GM12865 (cell line): ENCODE measurements around the gene TBC1D14.

Experiments used
- DNase-seq: peaks from one replicate; pipeline ENCODE4 v3.0.0; 2010; ENCODE audit warnings: low read depth
- H3K4me3 ChIP-seq: 2 replicates; pipeline ENCODE4 v1.5.1; 2011; ENCODE audit warnings: mild to moderate bottlenecking, low read depth, low read length, control low read depth
- TF ChIP-seq, protein P1 (sequence below): IDR thresholded peaks from 2 replicates; pipeline ENCODE4 v1.5.1; 2011; ENCODE audit warnings: low read length, control low read depth, low read depth, inconsistent platforms; ENCODE audit not compliant: insufficient read depth; ENCODE audit errors: missing control alignments

TBC1D14 gene

DNA sequence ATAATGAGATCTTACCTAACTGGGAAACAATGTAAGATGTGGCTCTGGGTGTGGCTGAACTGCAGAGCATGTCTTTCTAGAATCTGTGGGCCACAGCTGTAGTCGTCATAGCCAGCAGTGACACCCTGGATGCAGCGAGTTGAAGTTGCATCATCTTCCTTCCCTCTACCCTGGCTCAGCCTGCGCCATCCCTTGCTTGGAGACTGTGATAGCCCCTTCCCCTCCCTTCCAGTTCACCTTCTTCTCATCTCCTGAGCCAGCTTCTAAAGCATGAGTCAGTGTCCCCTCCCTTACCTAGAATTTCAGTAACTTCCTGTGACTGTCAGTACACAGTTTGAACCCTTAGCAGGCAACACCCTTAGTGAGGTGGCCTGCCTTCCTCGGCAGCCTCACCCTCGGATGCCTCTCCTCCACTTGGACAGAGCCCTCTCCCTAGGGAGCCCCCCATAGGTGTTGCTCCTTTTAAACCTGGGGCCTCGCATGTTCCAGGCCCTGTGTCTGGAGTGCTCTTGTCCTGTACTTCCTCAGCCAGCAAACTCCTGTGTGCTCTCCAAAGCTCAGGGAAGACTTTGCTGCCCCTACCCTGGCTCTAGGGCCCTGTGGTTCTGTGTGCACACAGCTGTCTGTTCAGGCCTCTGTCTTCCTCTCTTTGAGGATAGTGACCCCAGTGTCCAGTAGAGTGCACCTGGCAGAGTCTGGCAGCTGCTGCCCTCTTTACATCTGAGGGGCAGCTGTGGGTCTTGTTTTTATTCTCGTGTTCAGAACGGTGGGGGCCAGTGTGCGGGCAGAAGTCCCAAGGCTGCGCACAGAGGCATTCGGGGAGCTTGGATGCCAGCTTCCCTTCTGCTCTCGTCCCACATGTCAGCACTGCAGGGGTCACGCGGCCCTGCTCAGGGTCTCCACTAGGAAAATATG is 89.8 kb downstream of the TBC1D14 start:
- DNase-seq: no peak
- TF ChIP-seq, protein P1, sequence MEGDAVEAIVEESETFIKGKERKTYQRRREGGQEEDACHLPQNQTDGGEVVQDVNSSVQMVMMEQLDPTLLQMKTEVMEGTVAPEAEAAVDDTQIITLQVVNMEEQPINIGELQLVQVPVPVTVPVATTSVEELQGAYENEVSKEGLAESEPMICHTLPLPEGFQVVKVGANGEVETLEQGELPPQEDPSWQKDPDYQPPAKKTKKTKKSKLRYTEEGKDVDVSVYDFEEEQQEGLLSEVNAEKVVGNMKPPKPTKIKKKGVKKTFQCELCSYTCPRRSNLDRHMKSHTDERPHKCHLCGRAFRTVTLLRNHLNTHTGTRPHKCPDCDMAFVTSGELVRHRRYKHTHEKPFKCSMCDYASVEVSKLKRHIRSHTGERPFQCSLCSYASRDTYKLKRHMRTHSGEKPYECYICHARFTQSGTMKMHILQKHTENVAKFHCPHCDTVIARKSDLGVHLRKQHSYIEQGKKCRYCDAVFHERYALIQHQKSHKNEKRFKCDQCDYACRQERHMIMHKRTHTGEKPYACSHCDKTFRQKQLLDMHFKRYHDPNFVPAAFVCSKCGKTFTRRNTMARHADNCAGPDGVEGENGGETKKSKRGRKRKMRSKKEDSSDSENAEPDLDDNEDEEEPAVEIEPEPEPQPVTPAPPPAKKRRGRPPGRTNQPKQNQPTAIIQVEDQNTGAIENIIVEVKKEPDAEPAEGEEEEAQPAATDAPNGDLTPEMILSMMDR: no peak
- no peak overlapping the region for H3K4me3 ChIP-seq

DNA sequence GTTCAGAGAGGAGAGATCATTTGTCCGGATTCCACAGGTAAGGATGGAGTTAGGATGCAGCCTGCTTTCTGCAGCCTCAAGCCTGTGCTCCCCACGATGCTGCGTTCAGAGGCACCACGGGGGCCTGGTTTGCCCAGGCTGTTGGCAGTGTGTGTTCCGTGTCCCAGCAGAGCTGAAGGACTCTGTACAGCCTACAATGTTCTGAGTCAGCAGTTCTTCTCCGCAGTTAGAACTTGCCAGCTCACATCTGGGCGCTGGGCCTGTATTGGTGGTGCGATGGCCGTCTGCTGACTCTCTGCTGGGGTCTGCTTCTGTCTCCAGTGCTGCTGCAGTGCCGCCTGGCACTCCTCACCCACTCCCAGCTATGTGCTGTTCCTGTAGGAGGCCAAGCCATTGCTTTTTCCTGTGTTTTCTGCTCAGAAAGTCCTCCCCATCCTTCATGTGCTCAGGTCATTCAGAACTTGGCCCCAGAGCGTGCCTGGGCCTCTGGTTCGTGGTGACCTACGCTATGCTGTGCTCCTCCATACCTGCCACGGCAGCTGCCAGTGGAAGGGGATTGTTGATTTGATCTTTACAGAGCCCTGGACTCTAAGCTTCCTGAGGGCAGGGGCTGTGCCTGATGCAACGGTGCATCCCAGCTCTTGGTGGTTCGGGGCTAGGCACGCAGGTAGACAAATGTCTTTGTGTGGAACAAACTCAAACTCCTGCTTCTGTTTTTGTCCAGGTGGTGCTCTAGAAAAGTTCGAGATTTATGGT is 91.0 kb downstream of the TBC1D14 start:
- no peak overlapping the region for H3K4me3 ChIP-seq
- TF ChIP-seq, protein P1: no peak
- DNase-seq: no peak

DNA sequence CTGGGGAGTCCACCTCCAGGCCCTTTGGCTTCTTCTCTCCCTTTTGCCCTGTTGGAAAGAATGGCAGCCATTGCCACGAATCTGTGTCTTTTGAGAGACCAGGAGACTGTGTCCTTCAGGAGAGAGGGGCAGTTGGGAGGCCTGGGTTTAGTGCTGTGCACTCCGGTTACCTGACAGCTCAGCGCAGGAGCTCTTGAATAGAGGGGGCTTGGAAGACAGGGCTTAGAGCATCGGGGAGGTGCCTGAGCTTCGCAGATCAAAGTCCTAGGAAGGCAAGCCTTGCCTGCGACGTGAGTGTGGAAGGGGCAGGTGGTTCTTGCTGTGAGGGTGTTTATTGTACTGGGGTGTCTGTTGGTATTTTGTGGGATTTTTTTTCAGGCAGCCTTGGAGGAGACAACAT is 91.6 kb downstream of the TBC1D14 start:
- no peak overlapping the region for H3K4me3 ChIP-seq
- TF ChIP-seq, protein P1: no peak
- no peak for DNase-seq

DNA sequence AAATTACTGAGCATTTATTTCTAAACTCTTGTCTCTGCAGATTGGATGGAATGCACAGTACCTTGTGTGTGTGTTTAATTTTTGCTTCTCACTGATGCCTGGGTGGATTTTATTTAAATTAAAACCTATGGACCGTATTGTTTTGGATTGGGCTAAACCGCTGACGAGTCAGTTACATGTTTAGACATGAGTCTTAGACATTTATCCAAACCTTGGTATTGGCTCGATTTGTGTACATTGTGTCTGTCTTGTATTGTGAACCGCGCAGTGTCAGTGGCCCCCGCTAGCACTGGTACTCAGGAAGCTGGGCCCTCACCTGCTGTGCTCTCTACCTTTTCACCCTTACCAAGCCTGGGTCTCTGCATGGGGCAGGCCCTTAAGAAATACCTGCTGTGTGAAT is 92.7 kb downstream of the TBC1D14 start:
- TF ChIP-seq, protein P1: no peak
- H3K4me3 ChIP-seq: no peak overlapping the region
- DNase-seq: no peak

DNA sequence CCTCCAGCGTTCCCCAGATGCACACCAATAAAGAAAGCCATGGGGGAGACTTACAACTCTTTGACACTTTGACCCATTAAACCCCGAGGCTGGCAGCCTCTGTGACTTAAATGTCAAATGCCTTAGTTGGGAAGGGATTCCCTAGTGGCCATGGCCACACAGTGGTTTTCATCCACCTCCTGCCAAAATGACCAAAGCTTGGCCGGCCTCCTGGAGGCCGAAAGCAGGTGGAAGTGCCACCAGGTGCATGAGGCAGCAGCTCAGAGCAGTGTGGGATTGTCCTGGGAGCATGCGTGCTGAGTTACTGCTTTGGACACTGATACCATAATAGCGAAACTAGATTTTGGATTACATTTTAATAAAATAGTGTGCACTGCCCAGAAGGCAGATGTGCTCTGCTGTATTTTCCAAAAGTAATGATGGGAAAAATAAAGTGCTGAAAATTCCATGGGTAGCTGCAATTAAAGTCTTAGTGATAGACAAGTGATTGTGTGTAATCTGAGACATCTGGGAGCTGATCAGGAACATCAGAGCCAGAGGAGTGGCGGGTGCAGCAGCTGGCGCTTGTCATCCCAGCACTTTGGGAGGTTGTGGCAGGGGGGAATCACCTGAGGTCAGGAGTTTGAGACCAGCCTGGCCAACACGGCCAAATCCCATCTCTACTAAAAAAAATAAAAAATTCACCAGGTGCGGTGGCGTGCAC is 93.7 kb downstream of the TBC1D14 start:
- TF ChIP-seq, protein P1: no peak
- DNase-seq: no peak
- H3K4me3 ChIP-seq: no peak overlapping the region

DNA sequence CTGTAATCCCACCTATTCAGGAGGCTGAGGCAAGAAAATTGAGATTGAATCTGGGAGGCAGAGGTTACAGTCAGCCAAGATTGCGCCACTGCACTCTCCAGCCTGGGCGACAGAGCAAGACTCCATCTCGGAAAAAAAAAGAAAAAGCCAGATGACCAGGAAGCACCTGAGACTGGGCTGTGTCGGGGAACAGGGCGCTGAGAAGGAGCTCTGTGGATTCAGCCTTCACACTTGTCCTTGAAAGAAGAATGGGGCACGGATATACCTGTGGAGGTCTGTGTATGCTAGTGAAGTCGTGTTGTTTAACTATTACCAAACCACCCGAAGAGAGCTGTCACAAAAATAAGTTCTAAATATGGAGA is 94.2 kb downstream of the TBC1D14 start:
- TF ChIP-seq, protein P1: no peak
- no peak overlapping the region for H3K4me3 ChIP-seq
- no peak for DNase-seq
